Neuron (in vitro differentiated cells): ENCODE results near the gene WDR5.

ENCODE experiments used
- H2AFZ ChIP-seq: one replicate; pipeline ENCODE4 v1.6.1; 2013; ENCODE audit warnings: low read depth, mild to moderate bottlenecking, inconsistent platforms, low read length, moderate library complexity
- H3K27me3 ChIP-seq: one replicate; pipeline ENCODE4 v1.6.1; 2013; ENCODE audit warnings: low read length; ENCODE audit not compliant: insufficient read depth
- H3K36me3 ChIP-seq: one replicate; pipeline ENCODE4 v1.6.1; 2013; ENCODE audit warnings: low read length; ENCODE audit not compliant: insufficient read depth
- H3K4me1 ChIP-seq: one replicate; pipeline ENCODE4 v1.6.1; 2013; ENCODE audit warnings: low read length; ENCODE audit not compliant: insufficient read depth
- H3K4me3 ChIP-seq: 2 replicates; pipeline ENCODE4 v1.5.1; 2013; ENCODE audit warnings: mild to moderate bottlenecking, low read length, moderate library complexity
- H3K9me3 ChIP-seq: one replicate; pipeline ENCODE4 v1.6.1; 2013; ENCODE audit warnings: low read length

WDR5 gene

GRCh38 chr9:134138292-134138691 lies 2.4 kb downstream of the WDR5 start:
- Histone ChIP-seq H3K36me3 (peaks cover 35% of the 10 kb centered on the region), H2AFZ (no peak overlapping the region), H3K4me1 (peaks cover 35% of the 10 kb centered on the region), H3K27me3 (no peaks in the 10 kb centered on the region), H3K9me3 (no peaks in the 10 kb centered on the region), H3K4me3 (no peak overlapping the region)

- Histone ChIP-seq H3K4me1 (peaks cover 35% of the 10 kb centered on the region), H3K27me3 (no peaks in the 10 kb centered on the region), H2AFZ (no peak overlapping the region), H3K36me3 (peaks cover 40% of the 10 kb centered on the region), H3K4me3 (no peak overlapping the region), H3K9me3 (no peaks in the 10 kb centered on the region)
Observed at GRCh38 chr9:134139081-134139480, 3.2 kb downstream of the WDR5 start.

DNA sequence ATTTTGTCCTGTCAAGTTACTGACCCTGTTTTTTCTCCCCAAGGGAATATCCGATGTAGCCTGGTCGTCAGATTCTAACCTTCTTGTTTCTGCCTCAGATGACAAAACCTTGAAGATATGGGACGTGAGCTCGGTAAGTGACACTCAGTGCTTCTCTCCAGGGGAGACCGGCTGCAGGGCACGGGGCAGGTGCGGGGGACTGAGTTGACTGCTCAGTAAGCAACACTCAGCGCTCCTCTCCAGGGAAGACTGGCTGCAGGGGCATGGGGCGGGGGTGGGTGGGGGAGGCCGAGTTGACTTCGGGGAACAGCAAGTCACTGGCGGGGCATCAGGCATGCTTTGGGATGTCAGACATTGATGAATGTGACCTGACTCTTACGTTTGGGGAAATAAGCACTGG lies 6.0 kb downstream of the WDR5 start:
- H3K9me3 ChIP-seq = no peaks in the 10 kb centered on the region
- no peak overlapping the region for H2AFZ ChIP-seq
- peaks cover 60% of the 10 kb centered on the region for H3K36me3 ChIP-seq
- H3K27me3 ChIP-seq = no peaks in the 10 kb centered on the region
- no peak overlapping the region for H3K4me3 ChIP-seq
- H3K4me1 ChIP-seq = peaks cover 25% of the 10 kb centered on the region

- H3K4me1 ChIP-seq = no peaks in the 10 kb centered on the region
- H3K36me3 ChIP-seq = peaks cover 81% of the 10 kb centered on the region
- no peaks in the 10 kb centered on the region for H3K27me3 ChIP-seq
- H2AFZ ChIP-seq = no peak overlapping the region
- H3K4me3 ChIP-seq = no peak overlapping the region
- no peaks in the 10 kb centered on the region for H3K9me3 ChIP-seq
Observed at GRCh38 chr9:134144801-134145200, 8.9 kb downstream of the WDR5 start.

GRCh38 chr9:134145262-134145661 lies 9.4 kb downstream of the WDR5 start:
- no peaks in the 10 kb centered on the region for H3K9me3 ChIP-seq
- no peak overlapping the region for H2AFZ ChIP-seq
- H3K4me3 ChIP-seq = no peak overlapping the region
- no peaks in the 10 kb centered on the region for H3K27me3 ChIP-seq
- H3K4me1 ChIP-seq = no peaks in the 10 kb centered on the region
- peaks cover 80% of the 10 kb centered on the region for H3K36me3 ChIP-seq

GRCh38 chr9:134146774-134147493 lies 11.1 kb downstream of the WDR5 start:
- no peak overlapping the region for H2AFZ ChIP-seq
- H3K27me3 ChIP-seq = no peaks in the 10 kb centered on the region
- no peaks in the 10 kb centered on the region for H3K9me3 ChIP-seq
- no peaks in the 10 kb centered on the region for H3K4me1 ChIP-seq
- H3K36me3 ChIP-seq = peaks cover 81% of the 10 kb centered on the region
- no peak overlapping the region for H3K4me3 ChIP-seq

DNA sequence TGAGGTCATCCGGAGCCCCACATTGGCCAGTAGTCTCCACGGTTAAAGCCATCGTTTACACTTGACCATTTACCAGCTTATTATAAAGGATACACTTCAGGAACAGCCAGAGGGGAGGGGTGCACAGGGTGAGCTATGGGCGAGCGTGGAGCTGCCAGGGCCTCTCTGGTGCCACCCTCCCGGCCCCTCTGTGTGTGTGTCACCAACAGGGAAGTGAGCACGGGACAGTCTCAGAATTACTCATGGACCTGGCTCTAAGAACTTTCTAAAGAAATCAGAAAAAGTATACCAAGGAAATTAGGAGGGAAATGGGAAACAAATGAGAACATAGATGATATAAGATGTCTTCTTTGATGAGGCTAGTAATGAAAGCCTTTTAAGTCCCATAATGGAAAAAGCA lies 13.5 kb downstream of the WDR5 start:
- Histone ChIP-seq H3K4me3 (no peak overlapping the region), H3K27me3 (no peaks in the 10 kb centered on the region), H3K9me3 (no peaks in the 10 kb centered on the region), H2AFZ (no peak overlapping the region), H3K4me1 (no peaks in the 10 kb centered on the region), H3K36me3 (peaks cover 85% of the 10 kb centered on the region)

- peaks cover 86% of the 10 kb centered on the region for H3K36me3 ChIP-seq
- no peaks in the 10 kb centered on the region for H3K9me3 ChIP-seq
- H3K4me3 ChIP-seq = no peak overlapping the region
- H3K27me3 ChIP-seq = no peaks in the 10 kb centered on the region
- no peak overlapping the region for H2AFZ ChIP-seq
- no peaks in the 10 kb centered on the region for H3K4me1 ChIP-seq
Observed at GRCh38 chr9:134150557-134151214, 14.8 kb downstream of the WDR5 start.

- Histone ChIP-seq H3K4me3 (no peak overlapping the region), H3K9me3 (no peaks in the 10 kb centered on the region), H3K27me3 (no peaks in the 10 kb centered on the region), H2AFZ (no peak overlapping the region), H3K4me1 (no peaks in the 10 kb centered on the region), H3K36me3 (peaks cover 93% of the 10 kb centered on the region)
Observed at GRCh38 chr9:134152022-134152448, 16.2 kb downstream of the WDR5 start.

DNA sequence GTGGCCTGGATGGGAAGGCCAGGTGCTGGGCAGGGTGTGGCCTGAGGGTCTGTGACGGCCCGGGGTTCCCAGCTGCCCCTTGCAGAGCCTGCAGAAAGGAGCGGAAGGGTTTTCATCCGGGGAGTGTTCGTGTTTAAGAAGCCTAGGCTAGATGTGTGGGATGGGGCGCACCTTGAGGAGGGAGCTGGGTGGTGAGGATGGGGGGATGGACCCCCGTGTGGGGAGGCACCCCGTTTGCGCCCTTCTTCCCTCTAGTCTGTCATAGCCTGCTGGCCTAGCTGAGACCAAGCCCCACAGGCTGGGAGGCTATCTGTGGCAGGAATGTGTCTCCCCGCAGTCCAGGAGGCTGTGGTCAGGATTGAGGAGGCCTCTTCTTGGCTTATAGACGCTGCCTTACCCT lies 16.6 kb downstream of the WDR5 start:
- Histone ChIP-seq H3K9me3 (no peaks in the 10 kb centered on the region), H2AFZ (no peak overlapping the region), H3K4me1 (no peaks in the 10 kb centered on the region), H3K4me3 (no peak overlapping the region), H3K27me3 (no peaks in the 10 kb centered on the region), H3K36me3 (peaks cover 94% of the 10 kb centered on the region)

DNA sequence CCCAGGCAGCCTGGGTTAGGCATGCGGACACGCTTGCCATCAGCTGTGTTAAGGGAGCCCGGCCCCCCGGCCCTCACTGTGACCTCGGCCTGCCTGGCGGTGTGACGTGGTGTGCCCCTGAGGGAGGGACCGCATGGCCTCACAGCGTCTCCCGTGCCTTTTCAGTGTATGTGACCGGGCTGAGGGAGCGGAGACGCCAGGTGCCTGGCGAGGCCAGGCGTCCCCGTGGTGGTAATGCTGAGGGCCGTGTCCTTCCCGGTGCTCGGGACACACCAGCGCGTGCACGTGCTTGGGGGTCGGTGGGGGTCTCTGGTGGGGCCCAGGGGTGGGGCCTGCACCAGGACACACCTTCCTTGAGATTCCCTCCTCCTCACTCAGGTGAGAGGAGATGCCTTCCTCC lies 17.6 kb downstream of the WDR5 start:
- H3K27me3 ChIP-seq = no peaks in the 10 kb centered on the region
- H3K36me3 ChIP-seq = peaks cover 95% of the 10 kb centered on the region
- no peaks in the 10 kb centered on the region for H3K4me1 ChIP-seq
- no peaks in the 10 kb centered on the region for H3K9me3 ChIP-seq
- H2AFZ ChIP-seq = no peak overlapping the region
- H3K4me3 ChIP-seq = no peak overlapping the region

DNA sequence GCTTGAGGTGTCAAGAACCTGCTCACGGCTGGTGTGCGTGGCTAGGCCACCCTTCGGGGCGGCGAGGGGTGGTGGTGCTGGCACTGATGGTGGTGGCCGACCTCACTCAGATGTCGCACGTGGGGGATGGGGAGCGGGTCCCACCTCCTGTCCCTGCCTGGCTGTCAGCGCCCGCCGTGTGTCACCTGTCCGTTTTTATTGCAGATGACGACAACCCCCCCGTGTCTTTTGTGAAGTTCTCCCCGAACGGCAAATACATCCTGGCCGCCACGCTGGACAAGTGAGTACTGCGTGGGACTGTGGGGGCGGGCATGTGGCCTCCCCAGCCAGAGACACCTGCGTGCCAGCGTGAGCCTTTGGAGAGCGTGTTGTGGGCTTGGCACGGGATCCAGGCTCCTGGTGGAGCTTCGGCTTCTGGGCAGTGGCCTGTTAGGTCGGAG lies 18.4 kb downstream of the WDR5 start:
- H3K36me3 ChIP-seq = peaks cover 94% of the 10 kb centered on the region
- H3K4me1 ChIP-seq = no peaks in the 10 kb centered on the region
- H3K4me3 ChIP-seq = no peak overlapping the region
- no peak overlapping the region for H2AFZ ChIP-seq
- no peaks in the 10 kb centered on the region for H3K27me3 ChIP-seq
- no peaks in the 10 kb centered on the region for H3K9me3 ChIP-seq

DNA sequence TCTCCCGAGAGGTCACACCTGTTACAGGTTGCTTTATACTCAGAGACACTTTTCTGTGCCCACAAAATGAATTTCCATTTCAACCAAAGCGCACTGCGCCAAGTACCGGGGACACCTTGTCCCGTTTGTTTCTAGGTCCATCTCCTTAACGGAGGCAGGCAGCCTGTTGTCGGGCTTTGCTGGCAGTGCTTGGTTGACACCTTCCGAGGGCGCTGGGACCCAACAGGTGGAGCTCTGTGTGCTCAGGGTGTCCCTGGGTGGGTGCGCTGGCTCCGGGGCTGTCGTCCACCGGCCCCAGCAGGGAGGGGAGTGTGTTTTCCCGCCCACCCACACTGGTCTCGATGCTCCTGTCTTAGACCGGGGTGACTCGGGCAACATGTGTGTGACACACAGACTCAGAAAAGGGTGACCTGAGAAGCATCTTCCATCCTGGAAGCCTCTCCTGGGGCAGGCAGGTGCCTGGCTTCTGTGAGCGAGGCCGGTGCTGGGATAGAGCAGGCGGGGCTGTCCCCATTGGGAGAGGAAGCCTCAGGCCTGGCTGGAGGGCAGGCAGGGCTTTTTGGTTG lies 20.0 kb downstream of the WDR5 start:
- Histone ChIP-seq H3K27me3 (no peaks in the 10 kb centered on the region), H3K4me3 (no peak overlapping the region), H2AFZ (no peak overlapping the region), H3K4me1 (no peaks in the 10 kb centered on the region), H3K36me3 (peaks cover 81% of the 10 kb centered on the region), H3K9me3 (no peaks in the 10 kb centered on the region)
